HG03139 (cell line): Measurements from ENCODE around the gene PHETA1.
"Not testable (repeated sequence)": the region's sequence is repeated elsewhere in the genome, so short reads cannot be mapped to it uniquely, and the experiment has no call there.

Experiments used
- ATAC-seq: cut with Tn5 transposase; IDR thresholded peaks from one replicate; pipeline ENCODE4 v1.9.1; 2021; ENCODE audit not compliant: unreplicated experiment

Gene PHETA1

GRCh38 chr12:111351026-111351425, 17.9 kb downstream of the PHETA1 start:
- ATAC-seq = no peak

GRCh38 chr12:111349748-111350520, 19.0 kb downstream of the PHETA1 start:
- ATAC-seq = no peak

GRCh38 chr12:111349101-111349747, 19.7 kb downstream of the PHETA1 start:
- no peak for ATAC-seq

- ATAC-seq = no peak
These were observed 20.8 kb downstream of the PHETA1 start for GRCh38 chr12:111347891-111348644.

GRCh38 chr12:111344254-111344875, 24.5 kb downstream of the PHETA1 start:
- ATAC-seq = no peak

GRCh38 chr12:111343181-111343580, 25.7 kb downstream of the PHETA1 start:
- ATAC-seq = no peak

- no peak for ATAC-seq
These were observed 26.5 kb downstream of the PHETA1 start for GRCh38 chr12:111342376-111342775.

GRCh38 chr12:111341426-111342065, 27.3 kb downstream of the PHETA1 start:
- no peak for ATAC-seq

GRCh38 chr12:111340680-111341079, 28.2 kb downstream of the PHETA1 start:
- not testable (repeated sequence) for ATAC-seq

- ATAC-seq = no peak
These were observed 28.7 kb downstream of the PHETA1 start for GRCh38 chr12:111340231-111340630.

- ATAC-seq = no peak
These were observed 29.5 kb downstream of the PHETA1 start for GRCh38 chr12:111339321-111339938.

GRCh38 chr12:111338096-111338495, 30.8 kb downstream of the PHETA1 start:
- no peak for ATAC-seq

- ATAC-seq = no peak
These were observed 31.5 kb downstream of the PHETA1 start for GRCh38 chr12:111337371-111337770.

GRCh38 chr12:111336411-111336810, 32.5 kb downstream of the PHETA1 start:
- ATAC-seq = not testable (repeated sequence)

GRCh38 chr12:111335811-111336210, 33.1 kb downstream of the PHETA1 start:
- ATAC-seq = no peak

GRCh38 chr12:111335301-111335700, 33.6 kb downstream of the PHETA1 start:
- not testable (repeated sequence) for ATAC-seq

GRCh38 chr12:111334393-111334915, 34.4 kb downstream of the PHETA1 start:
- ATAC-seq = no peak

- ATAC-seq = no peak
These were observed 37.8 kb downstream of the PHETA1 start for GRCh38 chr12:111330800-111331752.

GRCh38 chr12:111328138-111328537, 40.8 kb downstream of the PHETA1 start:
- ATAC-seq = no peak
